DLD1 (cell line): ENCODE measurements around the gene ZNF280D.
"Not testable (repeated sequence)": the region's sequence is repeated elsewhere in the genome, so short reads cannot be mapped to it uniquely, and the experiment has no call there.

Experiments
- in situ Hi-C: cut with HindIII; loops from 2 replicates; pipeline ENCODE4 v1.10.0; 2017; ENCODE audit warnings: low sequenced_read_pairs

The ZNF280D gene

DNA sequence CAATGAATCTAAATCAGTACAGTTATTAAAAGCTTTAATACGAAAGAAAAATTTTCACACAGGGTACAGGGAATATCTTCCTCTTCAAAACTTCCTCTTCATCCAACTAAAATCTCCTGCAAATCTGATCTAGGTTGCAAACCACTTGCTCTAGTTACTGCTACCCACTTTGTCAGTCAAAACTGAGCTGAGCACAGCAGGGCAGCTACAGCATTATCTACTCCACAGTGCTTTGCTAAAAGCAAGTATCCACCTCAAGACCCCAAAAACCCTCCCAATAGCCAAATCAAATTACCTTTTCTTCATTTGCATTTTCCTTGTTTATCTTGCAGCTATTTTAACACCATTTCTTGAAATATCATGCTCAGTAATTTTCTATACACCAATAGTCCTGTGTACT lies 14.7 kb downstream of the ZNF280D start:
- in situ Hi-C loops: no loop called here

DNA sequence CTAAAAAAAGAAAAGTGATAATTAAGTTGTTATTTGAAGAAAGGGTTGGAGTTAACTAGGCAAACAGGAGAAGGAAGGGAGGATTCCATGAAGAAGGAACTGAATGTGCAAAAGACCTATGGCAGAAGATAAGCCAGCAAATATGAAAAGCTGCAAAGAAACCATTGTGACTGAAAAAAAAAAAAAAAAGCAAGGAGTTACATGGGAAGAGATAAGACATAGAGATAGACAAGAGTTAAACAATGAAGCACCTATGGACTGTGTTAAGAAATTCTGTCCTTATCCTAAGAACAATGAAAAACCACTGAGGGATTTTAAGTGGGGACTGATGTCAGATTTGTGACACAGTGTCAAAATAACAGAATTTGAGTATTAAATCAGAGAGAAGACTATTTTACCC lies 17.0 kb downstream of the ZNF280D start:
- in situ Hi-C loops: no loop called here

DNA sequence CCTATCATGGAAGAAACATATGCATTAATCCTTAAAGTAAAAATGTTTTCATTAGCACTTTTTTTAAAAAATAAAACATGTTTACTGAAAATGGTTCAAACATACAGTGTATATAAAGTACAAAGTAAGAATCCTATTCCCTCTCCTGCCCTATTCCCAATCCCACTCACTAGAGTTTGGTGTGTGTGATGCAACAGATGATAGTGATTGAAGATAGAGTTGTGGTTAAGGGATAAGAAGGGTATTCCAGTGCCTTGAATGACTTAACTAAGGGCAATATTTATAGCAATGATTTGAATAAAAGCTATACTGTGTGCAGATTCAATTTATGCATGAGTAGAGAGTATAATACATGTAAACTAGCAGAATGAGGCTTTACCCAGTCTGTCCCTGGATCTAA lies 18.1 kb downstream of the ZNF280D start:
- in situ Hi-C loops: no loop called here

DNA sequence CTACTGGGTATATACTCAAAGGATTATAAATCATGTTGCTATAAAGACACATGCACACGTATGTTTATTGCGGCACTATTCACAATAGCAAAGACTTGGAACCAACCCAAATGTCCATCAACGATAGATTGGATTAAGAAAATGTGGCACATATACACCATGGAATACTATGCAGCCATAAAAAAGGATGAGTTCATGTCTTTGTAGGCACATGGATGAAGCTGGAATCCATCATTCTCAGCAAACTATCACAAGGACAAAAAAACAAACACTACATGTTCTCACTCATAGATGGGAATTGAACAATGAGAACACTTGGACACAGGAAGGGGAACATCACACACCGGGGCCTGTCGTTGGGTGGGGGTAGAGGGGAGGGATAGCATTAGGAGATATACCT lies 23.8 kb downstream of the ZNF280D start:
- in situ Hi-C loops: not testable (repeated sequence)

DNA sequence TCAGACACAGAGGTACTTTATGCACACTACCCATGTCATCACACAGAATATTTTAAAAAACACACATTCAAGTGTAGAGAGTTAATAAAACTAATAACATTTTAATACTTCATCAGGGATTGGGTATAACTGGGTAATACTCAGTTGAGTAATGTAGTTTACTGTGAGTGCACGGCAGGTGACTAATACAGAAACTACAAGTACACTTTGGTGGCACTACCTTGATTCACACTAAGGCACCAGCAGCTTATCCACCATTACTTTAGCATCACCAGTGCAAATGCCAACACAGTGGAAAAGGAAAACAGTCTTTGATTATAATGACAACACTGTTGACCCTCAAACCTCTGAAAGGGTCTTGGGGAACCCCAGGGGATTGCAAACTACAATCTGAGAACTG lies 33.6 kb downstream of the ZNF280D start:
- in situ Hi-C loops: no loop called here

DNA sequence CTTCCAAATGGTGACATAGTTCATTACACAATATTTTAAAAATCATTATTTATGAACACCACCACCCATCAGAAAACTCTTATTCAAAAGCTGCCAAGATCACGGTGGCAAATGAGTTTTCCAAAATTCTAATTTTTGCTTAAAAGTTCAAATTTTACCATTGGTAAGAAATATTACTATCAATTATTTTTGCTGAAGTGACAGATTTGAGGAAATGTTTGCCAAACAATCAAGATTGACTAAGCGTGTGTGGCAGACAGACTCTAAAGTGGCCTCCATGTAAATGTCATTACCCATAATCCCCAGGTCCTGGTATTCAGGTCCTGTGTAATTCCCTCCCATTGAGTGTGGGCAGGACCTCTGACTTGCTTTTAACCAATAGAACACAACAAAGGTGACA lies 35.0 kb downstream of the ZNF280D start:
- in situ Hi-C loops: no loop called here

DNA sequence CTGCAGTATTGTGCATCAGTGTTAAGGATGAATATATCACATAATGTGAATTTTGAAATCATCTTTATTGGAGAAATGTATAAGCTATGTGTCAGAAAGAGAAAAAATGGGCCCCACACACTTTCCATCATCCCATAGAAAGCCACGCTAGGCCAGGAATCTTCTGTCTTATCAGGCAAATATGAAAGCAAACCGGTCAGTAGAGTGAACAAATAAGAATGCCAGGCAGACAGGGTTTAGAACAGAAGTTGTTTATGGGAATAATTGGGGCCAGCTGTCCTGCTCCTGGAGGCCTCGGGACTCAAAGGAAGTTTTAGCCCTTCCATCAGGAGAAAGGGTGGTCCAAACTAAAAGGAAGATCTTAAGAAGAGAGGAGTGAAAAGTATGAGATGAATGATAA lies 39.5 kb downstream of the ZNF280D start:
- in situ Hi-C loops: no loop called here

DNA sequence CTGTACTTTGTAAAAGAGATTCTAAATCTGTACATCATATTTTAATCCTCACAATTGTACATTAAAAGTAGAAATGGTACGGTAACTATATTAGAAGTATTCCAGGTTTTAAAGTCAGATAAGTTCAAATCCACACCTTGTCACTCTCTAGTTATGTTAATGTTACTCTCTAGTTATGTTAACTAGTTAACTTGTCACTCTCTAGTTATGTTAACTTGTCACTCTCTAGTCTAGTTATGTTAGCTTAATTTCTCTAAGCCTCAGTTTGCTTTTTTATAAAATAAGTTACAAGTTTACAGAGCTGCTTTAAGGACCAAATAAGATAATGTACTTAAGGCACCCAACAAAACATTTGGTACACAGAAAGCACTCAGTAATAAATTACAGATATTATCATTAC lies 42.6 kb downstream of the ZNF280D start:
- in situ Hi-C loops: no loop called here

DNA sequence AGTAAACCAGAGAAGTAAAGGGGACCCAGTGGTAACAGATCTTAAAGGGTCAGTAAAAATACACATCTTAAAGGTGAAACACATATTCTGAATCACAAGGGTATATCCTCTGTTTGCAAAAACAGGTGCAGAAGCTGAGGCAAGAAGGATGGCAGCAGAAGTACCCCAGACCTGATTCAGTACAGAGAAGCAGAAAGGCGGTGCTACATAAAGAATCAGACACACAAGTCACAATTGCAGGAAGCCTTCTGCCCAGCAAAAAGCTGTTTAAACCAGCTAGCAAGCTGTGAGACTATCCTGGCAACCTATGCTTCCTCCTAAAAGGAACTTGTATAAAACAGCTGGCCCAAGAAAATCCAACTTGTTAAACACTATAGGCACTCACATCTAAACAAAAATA lies 49.4 kb downstream of the ZNF280D start:
- in situ Hi-C loops: no loop called here

DNA sequence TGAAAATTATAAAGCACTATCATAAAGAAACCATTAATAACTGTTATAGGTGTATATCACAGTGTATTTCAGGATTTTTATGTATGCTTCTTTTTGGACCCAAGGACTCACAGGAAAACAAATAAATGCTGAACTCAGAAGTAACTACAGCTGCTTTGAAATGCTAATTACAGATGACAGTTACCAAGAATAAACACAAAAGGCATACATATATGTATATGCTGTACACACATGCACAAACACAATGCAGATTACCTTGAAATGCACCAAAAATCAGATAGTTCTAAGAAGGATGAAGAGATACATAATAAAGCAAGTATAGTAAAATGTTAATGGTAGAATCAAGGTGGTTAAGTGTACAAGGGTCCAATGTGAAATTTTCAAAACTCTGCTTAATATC lies 52.2 kb downstream of the ZNF280D start:
- in situ Hi-C loops: no loop called here

DNA sequence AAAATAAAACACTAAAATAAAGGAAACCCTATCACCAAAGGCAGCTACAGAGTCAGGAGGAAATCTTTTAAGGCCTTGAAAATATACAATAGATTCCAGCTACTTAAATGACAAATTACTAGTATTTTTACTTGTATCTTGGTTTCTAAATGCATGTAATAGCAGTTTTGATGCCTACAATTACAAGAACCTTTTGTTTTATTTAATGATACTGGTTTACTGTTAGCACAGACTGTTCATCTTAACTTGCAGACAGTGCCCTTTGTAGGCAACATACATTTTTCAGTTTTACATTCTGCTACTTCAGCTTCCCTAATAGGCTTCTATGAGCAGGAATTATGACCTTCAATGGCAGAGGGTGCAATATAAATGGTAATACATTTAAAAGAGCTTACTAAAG lies 54.1 kb downstream of the ZNF280D start:
- in situ Hi-C loops: no loop called here

DNA sequence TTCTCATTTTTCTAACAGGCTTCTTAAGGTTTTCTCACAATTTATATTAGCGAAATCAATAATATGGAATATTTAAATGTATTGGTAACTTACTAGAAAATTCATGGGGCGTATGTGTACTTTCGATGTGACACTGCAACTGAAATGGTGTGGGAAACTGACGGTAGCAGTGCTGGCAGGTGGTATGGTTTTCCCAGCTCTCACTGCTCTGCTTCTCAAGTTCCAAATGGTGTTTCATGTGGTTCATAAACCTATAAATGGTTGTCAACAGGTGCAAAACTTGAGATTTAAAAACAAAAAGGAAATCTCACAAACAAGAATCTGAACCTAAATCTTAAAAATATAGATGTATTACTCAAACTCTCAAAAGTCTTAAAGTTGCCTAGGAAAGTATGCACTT lies 54.7 kb downstream of the ZNF280D start:
- in situ Hi-C loops: no loop called here

DNA sequence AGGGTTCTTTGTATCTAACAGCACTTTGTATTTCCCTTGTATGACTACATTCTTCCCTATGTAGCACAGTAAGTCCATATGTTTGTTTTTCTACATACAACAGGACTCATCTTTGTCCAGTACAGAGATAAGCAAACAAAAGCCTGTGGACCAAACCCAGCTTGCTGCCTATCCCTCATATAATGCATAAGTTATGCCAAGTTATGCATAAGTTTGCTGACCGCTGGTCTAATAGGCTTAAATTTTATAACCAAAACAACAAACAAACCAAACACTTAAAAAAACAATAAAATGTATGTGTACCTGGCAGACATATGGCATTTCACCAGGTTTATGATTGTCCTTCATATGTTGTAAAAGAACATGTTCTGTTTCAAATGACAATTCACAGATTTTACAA lies 56.0 kb downstream of the ZNF280D start:
- in situ Hi-C loops: no loop called here

DNA sequence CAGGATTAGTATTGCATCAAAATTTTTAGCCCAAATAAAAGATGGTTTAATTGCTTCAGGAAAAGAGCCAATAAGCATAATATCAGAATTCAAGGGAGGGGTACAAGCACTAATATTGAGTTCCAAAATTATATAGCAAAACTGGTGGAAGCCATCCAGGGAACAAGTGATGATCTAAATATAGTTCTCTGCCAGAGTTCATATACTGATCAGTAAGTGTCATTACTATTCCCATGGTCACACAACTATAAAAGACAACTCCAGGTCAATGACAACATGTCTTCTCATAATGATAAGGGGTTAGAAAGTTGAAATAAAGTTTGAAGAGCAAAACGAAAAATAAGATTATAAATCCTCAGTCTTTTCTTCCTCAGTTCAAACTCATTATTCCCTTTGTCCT lies 57.4 kb downstream of the ZNF280D start:
- in situ Hi-C loops: no loop called here

DNA sequence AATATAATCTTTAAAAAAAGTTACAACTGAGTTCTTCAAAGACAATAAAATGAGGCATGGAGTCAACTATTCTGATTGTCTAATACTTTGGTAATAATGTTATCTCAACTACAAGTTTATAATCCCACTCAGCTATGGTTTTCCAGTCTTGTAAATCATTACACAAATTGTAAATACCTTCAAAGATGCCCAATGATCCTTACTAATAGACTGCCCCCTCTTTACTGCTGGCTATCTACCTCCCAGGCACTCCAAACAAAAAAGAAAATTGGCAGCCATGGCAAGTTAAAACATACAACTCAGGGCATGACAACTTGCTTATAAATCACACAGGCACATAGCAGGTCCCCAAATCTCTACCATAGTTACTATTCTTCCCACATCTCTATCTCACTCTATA lies 58.5 kb downstream of the ZNF280D start:
- in situ Hi-C loops: no loop called here

DNA sequence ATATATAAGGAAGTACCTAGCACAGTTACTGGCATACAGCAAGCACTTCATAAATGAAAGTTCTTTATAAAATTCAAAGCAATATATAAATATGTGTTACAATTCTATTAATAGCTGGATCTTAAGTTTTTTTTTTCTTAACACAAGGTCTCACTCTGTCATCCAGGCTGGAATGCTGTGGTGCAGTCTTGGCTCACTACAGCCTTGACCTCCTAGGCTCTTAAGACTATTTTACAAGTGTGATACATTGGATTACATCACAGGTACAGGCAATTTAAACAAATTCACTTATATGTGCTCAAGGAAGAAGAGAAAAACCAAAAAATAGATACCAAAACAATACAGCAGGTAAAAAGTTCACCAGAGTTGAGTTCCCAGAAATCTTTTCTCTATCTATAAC lies 60.6 kb downstream of the ZNF280D start:
- in situ Hi-C loops: no loop called here

DNA sequence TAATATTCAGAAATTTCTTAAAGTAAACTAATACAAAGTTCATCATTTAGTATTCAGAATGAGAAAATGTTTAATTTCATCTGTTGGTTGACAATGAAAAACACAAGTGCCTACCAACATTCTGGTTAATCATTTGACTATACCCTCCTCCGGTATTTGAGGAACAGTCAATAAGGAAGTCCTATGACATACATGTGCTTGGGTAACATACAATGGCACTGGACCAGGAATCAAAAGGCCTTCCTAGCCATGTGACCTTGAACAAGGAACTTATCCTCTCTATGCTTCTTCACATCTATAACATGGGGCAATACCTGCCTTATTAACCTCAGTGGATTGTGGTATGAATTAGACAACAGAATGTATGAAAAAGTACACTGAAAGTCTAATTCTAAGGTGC lies 65.8 kb downstream of the ZNF280D start:
- in situ Hi-C loops: no loop called here

DNA sequence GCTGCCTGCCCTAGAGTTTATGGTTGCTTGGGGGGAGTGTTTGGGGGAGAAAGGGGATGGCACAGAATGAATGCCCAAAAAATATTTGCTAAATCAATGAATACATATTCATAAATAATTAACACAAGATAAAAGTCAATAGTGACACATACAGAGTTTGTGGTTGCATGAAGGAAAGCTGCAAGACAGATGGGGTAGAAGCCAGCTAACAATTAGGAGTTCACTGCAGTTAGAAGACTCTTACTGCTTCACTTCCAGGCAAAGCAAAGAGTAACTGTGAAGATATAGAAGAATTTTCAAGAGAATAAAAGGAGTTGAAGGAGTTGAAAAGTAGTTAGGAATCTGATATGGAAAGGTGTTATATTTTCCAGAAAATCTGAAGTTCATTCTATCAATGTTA lies 72.4 kb downstream of the ZNF280D start:
- in situ Hi-C loops: no loop called here

DNA sequence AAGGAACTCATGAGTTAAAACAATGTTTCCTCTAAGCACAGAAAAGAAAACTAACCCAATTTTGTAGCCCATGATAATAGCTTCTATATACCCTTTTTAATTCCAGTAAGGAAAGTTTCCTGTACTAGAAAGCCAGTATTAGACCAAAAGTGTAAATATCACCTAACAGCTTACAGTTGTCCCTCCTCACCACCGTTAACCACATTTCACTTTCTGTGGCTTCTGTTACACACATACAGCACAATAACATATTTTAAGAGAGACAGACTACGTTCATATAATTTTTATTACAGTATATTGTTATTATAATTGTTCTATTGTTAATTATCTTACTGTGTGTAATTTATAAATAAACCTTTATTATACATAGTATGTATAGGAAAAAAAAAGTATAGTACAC lies 74.1 kb downstream of the ZNF280D start:
- in situ Hi-C loops: no loop called here

DNA sequence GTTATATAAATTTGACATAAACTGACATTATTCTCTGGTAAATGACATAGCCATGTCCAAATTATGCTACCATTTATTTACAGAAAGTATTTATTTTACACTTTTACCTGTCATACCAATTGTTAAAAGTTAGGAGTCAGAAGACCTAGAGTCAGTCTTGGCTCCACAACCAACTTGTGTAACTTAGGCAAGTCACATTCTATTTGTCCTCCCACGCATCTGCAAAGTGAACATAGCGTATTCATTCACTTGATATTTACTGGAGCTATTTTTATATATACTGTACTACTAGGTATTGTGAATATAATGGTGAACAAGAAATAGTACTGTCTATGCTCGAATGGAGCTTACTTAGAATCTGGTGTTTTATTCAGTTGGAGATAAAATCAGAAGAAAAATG lies 78.7 kb downstream of the ZNF280D start:
- in situ Hi-C loops: no loop called here

DNA sequence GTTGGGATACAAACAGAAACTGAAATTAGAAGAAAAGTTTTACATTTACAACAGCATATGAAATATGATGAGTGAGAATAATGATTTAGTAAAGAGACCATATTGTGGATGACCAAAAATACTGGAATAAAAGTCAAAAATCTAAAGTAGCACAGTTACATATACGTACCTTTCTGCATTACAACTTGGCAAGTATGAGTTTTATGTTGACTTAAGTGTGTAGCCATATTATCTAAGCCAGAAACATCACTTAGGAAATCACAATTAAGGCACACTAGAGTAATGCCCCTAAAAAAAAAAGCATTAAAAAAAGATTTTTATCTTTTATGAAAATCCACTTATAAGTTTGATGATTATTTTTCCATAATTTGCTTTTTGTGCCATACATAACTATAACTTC lies 79.1 kb downstream of the ZNF280D start:
- in situ Hi-C loops: no loop called here

DNA sequence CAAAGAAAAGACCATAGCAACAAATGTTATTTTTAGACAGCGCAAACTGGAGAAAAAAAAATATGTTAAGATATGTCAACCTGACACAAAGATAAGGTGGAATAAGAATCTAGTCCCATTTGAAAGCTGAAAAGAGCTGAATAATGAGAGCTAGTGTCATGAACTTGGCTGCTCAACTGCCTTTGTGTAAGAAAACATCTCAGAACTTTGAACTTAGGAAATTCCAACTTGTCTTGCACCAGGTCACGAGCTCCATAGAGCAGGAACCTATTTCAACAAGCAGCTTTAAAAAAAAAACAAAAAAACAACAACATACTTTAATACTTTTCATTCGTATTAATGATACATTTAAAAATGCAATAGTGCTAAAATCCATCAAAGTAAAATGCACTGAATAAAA lies 79.5 kb downstream of the ZNF280D start:
- in situ Hi-C loops: no loop called here

DNA sequence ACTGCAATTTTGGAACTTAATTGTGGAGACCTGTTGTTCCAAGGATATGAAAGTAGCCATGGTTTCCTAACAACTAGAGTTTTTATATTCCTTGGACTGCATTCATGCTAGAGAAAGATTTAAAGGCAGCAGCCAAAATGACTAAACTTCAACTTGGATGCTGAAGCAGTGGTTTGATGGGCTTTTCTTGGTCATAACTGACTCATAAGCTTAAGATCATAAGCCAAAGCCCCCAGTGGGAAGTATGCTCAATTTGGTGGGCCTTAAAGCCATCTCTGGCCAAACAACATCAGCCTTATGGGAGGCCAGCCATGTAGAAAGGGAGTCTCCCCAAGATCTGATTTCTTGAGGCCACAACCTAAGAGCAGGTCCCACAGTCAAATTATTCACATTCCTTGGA lies 80.2 kb downstream of the ZNF280D start:
- in situ Hi-C loops: no loop called here

DNA sequence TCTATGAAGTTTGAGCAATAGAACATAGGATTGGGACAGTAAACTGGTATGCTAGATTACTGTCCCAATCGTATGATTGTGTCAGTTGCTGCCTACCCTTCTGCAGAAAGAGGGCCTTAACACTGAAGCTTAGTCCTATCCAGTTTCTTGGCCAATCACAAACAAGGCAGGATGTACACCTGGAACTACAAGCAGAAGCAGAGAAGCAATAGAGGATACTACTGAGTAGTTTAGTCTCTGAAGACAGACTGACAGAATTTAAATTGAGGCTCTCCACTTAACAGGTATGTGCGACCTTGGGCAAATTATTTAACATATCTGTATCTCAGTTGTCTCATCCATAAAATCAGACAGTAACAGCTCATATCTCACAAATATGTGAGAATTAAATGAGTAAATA lies 85.0 kb downstream of the ZNF280D start:
- in situ Hi-C loops: no loop called here
